NCI-H748 (cell line): ENCODE results near the gene PRAMEF9.
A peak's percentile ranks its signal among the peaks of the same experiment; 100 is the strongest.
"Not testable (repeated sequence)": the region's sequence is repeated elsewhere in the genome, so short reads cannot be mapped to it uniquely, and the experiment has no call there.

ENCODE experiments used
- DNase-seq: peaks from one replicate; lab custom pipeline; 2025; ENCODE audit not compliant: unreplicated experiment; lab: John Stamatoyannopoulos, UW

PRAMEF9 gene

DNA sequence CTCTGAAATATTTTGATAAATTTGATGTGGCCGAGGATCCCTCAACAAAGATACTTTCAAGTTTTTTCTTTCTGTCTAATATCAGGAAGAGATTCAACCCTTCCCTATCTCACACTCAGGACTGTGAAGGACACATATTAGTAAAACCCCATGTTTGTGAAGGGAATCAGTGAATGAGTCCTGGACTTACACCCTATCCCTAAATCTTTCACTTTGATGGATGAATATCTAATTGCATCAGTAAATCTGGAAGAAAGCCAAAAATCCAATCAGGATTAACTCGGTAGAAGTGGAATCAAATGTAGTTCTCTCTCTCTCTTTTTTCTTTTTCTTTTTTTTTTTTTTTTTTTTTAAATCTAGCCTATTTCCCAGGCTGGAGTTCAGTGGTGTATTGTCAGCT, at the start of gene PRAMEF9:
Gene PRAMEF9, plus strand, starts transcription at position 301 of the 400 bp plus-strand sequence. CDS start 3,433 bp downstream, outside the sequence.
- not testable (repeated sequence) for DNase-seq

- DNase-seq = not testable (repeated sequence)
These were observed 15.7 kb upstream of the PRAMEF9 start, which contains the start of gene PRAMEF26 for GRCh38 chr1:13155909-13156308. Gene PRAMEF26 (minus strand): TSS chr1:13156009. CDS start chr1:13153095, 2,914 bp downstream.

DNA sequence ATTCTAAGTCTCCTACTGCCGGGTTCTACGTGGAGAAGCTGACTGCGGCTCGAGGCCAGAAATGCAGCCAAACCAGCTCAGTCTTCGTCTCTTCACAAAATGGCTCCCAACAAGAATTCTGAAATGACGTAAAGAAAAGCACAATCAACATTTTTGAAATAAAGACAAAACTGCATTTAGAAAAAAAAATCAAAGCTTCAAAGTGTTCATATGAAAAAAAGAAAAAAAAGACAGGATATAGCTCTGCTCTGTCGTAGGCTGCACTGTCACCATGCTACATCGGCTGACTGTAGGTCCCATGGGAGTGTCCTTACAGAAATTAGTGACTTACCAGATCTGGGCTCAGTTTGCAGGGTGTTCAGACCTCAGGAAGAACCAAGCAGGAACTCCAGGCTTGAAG, 6.1 kb upstream of the PRAMEF9 start, which contains the start of gene HNRNPCL4:
Gene HNRNPCL4, minus strand, starts transcription at position 101 of the 400 bp plus-strand sequence. CDS start 164 bp downstream, outside the sequence.
- not testable (repeated sequence) for DNase-seq

DNA sequence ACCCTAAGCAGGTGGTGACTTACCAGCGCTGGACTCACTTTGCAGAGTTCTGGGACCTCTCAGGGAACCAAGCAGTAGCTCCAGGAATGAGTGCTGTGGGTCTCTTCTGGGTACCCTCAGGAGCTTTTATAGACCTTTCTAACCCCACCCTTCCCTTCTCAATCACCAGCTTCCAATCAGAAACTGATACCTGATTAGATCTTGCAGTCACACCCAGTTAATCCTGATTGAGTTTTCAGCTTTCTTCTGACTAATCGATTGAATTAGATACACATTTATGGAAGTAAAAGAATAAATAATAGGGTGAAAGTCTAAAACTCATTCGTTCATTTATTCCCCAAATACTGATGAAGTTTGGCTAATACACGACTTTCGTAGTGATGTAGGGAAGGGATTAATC, 29.7 kb downstream of the PRAMEF9 start, which contains the start of gene PRAMEF13:
Gene PRAMEF13, minus strand, starts transcription at position 101 of the 400 bp plus-strand sequence. CDS start 1,820 bp downstream, outside the sequence.
- not testable (repeated sequence) for DNase-seq

GRCh38 chr1:13208712-13209111, 37.1 kb downstream of the PRAMEF9 start:
- not testable (repeated sequence) for DNase-seq

GRCh38 chr1:13216619-13217018, 45.0 kb downstream of the PRAMEF9 start:
- DNase-seq = not testable (repeated sequence)

DNA sequence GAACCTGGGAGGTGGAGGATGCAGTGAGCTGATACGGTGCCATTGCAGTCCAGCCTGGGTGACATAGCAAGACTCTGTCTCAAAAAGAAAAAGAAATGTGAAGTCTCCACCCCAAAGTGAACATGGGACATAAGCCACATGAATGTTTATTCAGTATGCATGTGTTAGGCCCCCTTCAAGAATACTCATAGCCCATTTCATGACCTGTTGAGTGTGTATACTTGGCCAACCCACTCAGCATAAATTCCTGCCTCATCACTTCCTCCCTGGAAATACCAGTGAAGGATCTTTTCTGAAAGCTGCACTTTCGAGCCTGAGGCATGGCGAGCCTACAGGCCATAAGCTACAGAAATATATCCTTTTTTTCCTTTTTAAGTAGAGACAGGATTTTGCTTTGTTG, 47.6 kb downstream of the PRAMEF9 start:
- DNase-seq = not testable (repeated sequence)

DNA sequence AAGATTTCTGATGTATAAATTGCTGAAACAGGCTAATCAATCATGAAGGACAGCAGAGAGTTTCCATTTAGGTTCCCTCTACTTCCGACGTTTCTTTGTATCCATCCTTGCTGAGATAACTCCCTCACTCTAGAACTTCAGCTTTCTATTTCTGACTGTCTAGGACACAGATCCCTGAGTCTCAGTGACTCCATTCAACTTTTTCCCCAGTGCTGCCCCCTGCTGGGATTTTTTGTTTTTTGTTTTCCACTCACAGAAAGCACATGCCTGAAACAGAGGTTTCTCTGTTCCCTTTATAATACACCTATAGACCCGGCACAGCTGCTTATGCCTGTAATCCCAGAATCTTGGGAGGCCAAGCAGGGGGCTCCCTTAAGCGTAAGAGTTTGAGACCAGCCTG, 51.1 kb downstream of the PRAMEF9 start:
- not testable (repeated sequence) for DNase-seq

- DNase-seq = no peak
These were observed 52.9 kb downstream of the PRAMEF9 start for GRCh38 chr1:13224480-13225060.

- not testable (repeated sequence) for DNase-seq
These were observed 54.1 kb downstream of the PRAMEF9 start, which contains the start of gene PRAMEF18 for GRCh38 chr1:13225675-13226204. Gene PRAMEF18 (minus strand): TSS chr1:13226154. CDS start chr1:13226106, 48 bp downstream.

- not testable (repeated sequence) for DNase-seq
These were observed 55.8 kb downstream of the PRAMEF9 start for GRCh38 chr1:13227271-13228055.

DNA sequence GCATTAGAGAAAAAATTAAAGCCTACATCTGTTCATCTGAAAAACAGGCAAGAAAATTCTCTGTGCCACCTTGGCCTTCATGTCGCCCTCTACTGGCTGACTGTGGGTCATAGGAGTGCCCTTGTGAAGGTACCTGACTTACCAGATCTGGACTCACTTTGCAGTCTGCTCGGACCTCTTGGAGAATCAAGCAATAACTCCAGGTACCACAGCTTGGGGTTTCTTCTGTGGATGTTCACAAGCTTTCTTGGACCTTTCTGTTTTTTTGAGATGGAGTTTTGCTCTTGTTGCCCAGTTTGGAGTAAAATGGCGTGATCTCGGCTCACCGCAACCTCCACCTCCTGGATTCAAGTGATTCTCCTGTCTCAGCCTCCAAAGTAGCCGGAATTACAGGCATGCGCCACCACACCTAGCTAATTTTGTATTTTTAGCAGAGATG, 56.7 kb downstream of the PRAMEF9 start:
- peak; percentile 22 for DNase-seq
